ENCODE results near the gene PSMB7. TPM values are rescaled to one million over a fixed set of nuclear protein-coding genes. Genes with fewer than 3 reads are reported as not detected.

Gene PSMB7
- total and polyA plus RNA-seq, 2 of the 13 experiments (the other 11 are each of a cell fraction or from before 2014, with no cell fraction given): 259 to 291 TPM

- peak; percentile 64; the same call in 1 of the 2 replicates for TF ChIP-seq HMG20A (CRISPR knock-in tag; IDR thresholded peaks at IDR 0.05; ENCODE audit: borderline replicate concordance)
- no peak for TF ChIP-seq ELF1 (CRISPR knock-in tag; IDR thresholded peaks at IDR 0.05)
- TF ChIP-seq PBX2 (CRISPR knock-in tag; IDR thresholded peaks at IDR 0.05): peak; percentile 60
- no peak for TF ChIP-seq ZNF33B (CRISPR knock-in tag; IDR thresholded peaks at IDR 0.05)
- TF ChIP-seq ZNF124 (CRISPR knock-in tag; IDR thresholded peaks at IDR 0.05): no peak
- TF ChIP-seq ZNF547 (CRISPR knock-in tag; IDR thresholded peaks at IDR 0.05): no peak
- TF ChIP-seq NFE2L2 (IDR thresholded peaks at IDR 0.05; ENCODE audit: low read length): no peak
- no peak for TF ChIP-seq STAT6 (CRISPR knock-in tag; IDR thresholded peaks at IDR 0.05; ENCODE audit: borderline replicate concordance)
- TF ChIP-seq MAFF (IDR thresholded peaks at IDR 0.05; ENCODE audit: low read depth, low read length): no peak
- no peak; the same call in 1 of the 2 replicates for TF ChIP-seq RCOR2 (CRISPR knock-in tag; IDR thresholded peaks at IDR 0.05)
- TF ChIP-seq TBX3 (IDR thresholded peaks at IDR 0.05; ENCODE audit: borderline replicate concordance): no peak
- peak; percentile 43; the same call in 1 of the 2 replicates for TF ChIP-seq ZBTB7B (CRISPR knock-in tag; IDR thresholded peaks at IDR 0.05)
- no peak for TF ChIP-seq ZFYVE20 (CRISPR knock-in tag; IDR thresholded peaks at IDR 0.05; ENCODE audit: borderline replicate concordance, low read depth)
- TF ChIP-seq ATF2 (CRISPR knock-in tag; IDR thresholded peaks at IDR 0.05): no peak
- TF ChIP-seq ATF6 (CRISPR knock-in tag; conservative IDR thresholded peaks at IDR 0.05): no peak
- TF ChIP-seq ZNF503 (CRISPR knock-in tag; IDR thresholded peaks at IDR 0.05): no peak
- TF ChIP-seq ATF7 (IDR thresholded peaks at IDR 0.05): no peak
- no peak for TF ChIP-seq ATF7 (CRISPR knock-in tag; IDR thresholded peaks at IDR 0.05)
- TF ChIP-seq TCF7L2 (IDR thresholded peaks at IDR 0.05; ENCODE audit: low read depth, low read length): no peak
- 0 out of 2 replicates have a peak, but pooled peaks have one; percentile 37 for TF ChIP-seq TGIF2 (CRISPR knock-in tag; IDR thresholded peaks at IDR 0.05)
- no peak for TF ChIP-seq ZFP82 (CRISPR knock-in tag; IDR thresholded peaks at IDR 0.05; ENCODE audit: borderline replicate concordance)
Observed at GRCh38 chr9:124390794-124391658, 24.2 kb downstream of the PSMB7 start (continued).
